Liver (tissue), 9 donors: ENCODE data around the gene KLHL9. TPM values are rescaled to one million over a fixed set of nuclear protein-coding genes. Genes with fewer than 3 reads are reported as not detected.

Experiments used
- DNase-seq: peaks from one replicate; pipeline ENCODE4 v3.0.0-alpha.2; 2017; ENCODE audit warnings: low spot score
- H3K27ac ChIP-seq, 2 donors: one replicate each; pipeline ENCODE4 v1.7.0; 2013; ENCODE audit warnings: inconsistent platforms in 2 of 2, low read length in 2 of 2, control low read depth in 1 of 2, low read depth in 1 of 2, mild to moderate bottlenecking in 1 of 2
- H3K27me3 ChIP-seq, 4 donors: one replicate each; pipeline versions ENCODE4 v1.6.1 to v1.7.0; 2013; ENCODE audit warnings: low read length in 3 of 4, inconsistent platforms in 1 of 4, mild to moderate bottlenecking in 1 of 4, moderate library complexity in 1 of 4; ENCODE audit not compliant: control insufficient read depth in 4 of 4, insufficient read depth in 4 of 4
- H3K36me3 ChIP-seq, 4 donors: one replicate each; pipeline versions ENCODE4 v1.6.1 to v1.7.0; 2013; ENCODE audit warnings: low read length in 3 of 4, mild to moderate bottlenecking in 3 of 4, low read depth in 1 of 4, moderate library complexity in 1 of 4; ENCODE audit not compliant: control insufficient read depth in 4 of 4, insufficient read depth in 3 of 4
- H3K4me1 ChIP-seq, 4 donors: one replicate each; pipeline versions ENCODE4 v1.6.1 to v1.7.0; 2013; ENCODE audit warnings: low read length in 3 of 4, mild to moderate bottlenecking in 3 of 4, moderate library complexity in 1 of 4; ENCODE audit not compliant: control insufficient read depth in 4 of 4, insufficient read depth in 4 of 4
- H3K4me3 ChIP-seq, 3 donors: one replicate each; pipeline versions ENCODE4 v1.6.1 to v1.7.0; 2013; ENCODE audit warnings: low read length in 3 of 3, control low read depth in 1 of 3, low read depth in 1 of 3, mild to moderate bottlenecking in 1 of 3
- H3K9ac ChIP-seq, 2 donors: one replicate each; pipeline ENCODE4 v1.7.0; 2013; ENCODE audit warnings: low read length in 2 of 2, mild to moderate bottlenecking in 2 of 2, moderate library complexity in 2 of 2, control low read depth in 1 of 2, low read depth in 1 of 2
- H3K9me3 ChIP-seq, 4 donors: one replicate each; pipeline versions ENCODE4 v1.6.1 to v1.7.0; 2013; ENCODE audit warnings: low read length in 3 of 4; ENCODE audit not compliant: control insufficient read depth in 4 of 4
- ATF3 ChIP-seq: IDR thresholded peaks from 2 replicates; pipeline ENCODE4 v1.6.1; 2016; ENCODE audit warnings: antibody characterized with exemption
- CTCF ChIP-seq: fragments of 150-350 bp; IDR thresholded peaks from 2 replicates; pipeline ENCODE4 v1.5.1; 2017; ENCODE audit warnings: improper control_type of control experiment, low read depth, low read length; ENCODE audit not compliant: missing input control
- EGR1 ChIP-seq, 2 donors: IDR thresholded peaks; 2 replicates each; pipeline ENCODE4 v1.6.1; 2016 to 2018; ENCODE audit warnings: antibody characterized with exemption in 2 of 2, low read depth in 2 of 2
- FOXA1 ChIP-seq: IDR thresholded peaks from 2 replicates; pipeline ENCODE4 v1.6.1; 2016; ENCODE audit warnings: antibody characterized with exemption
- FOXA2 ChIP-seq: IDR thresholded peaks from 2 replicates; pipeline ENCODE4 v1.6.1; 2016; ENCODE audit warnings: antibody characterized with exemption
- GABPA ChIP-seq, 2 donors: IDR thresholded peaks in 1 of 2; conservative IDR thresholded peaks in 1 of 2; 2 replicates each; pipeline ENCODE4 v1.6.1; 2016; ENCODE audit warnings: antibody characterized with exemption in 2 of 2, mild to moderate bottlenecking in 1 of 2, moderate library complexity in 1 of 2
- HNF4A ChIP-seq, 2 donors: conservative IDR thresholded peaks; 2 replicates each; pipeline ENCODE4 v1.6.1; 2016; ENCODE audit warnings: antibody characterized with exemption in 2 of 2, mild to moderate bottlenecking in 2 of 2
- HNF4G ChIP-seq: IDR thresholded peaks from 2 replicates; pipeline ENCODE4 v1.6.1; 2016; ENCODE audit warnings: antibody characterized with exemption
- JUND ChIP-seq, 2 donors: IDR thresholded peaks; 2 replicates each; pipeline ENCODE4 v1.6.1; 2016; ENCODE audit warnings: antibody characterized with exemption in 2 of 2
- MAX ChIP-seq: IDR thresholded peaks from 2 replicates; pipeline ENCODE4 v1.6.1; 2016; ENCODE audit warnings: antibody characterized with exemption
- NR2F2 ChIP-seq: IDR thresholded peaks from 2 replicates; pipeline ENCODE4 v1.6.1; 2016; ENCODE audit warnings: antibody characterized with exemption
- RAD21 ChIP-seq, 2 donors: IDR thresholded peaks; 2 replicates each; pipeline ENCODE4 v1.6.1; 2016; ENCODE audit warnings: antibody characterized with exemption in 2 of 2, mild to moderate bottlenecking in 2 of 2
- RXRA ChIP-seq, 2 donors: IDR thresholded peaks; 2 replicates each; pipeline ENCODE4 v1.6.1; 2017 to 2018; ENCODE audit warnings: antibody characterized with exemption in 2 of 2, mild to moderate bottlenecking in 1 of 2
- SP1 ChIP-seq: IDR thresholded peaks from 2 replicates; pipeline ENCODE4 v1.6.1; 2018; ENCODE audit warnings: antibody characterized with exemption, mild to moderate bottlenecking
- TAF1 ChIP-seq: conservative IDR thresholded peaks from 2 replicates; pipeline ENCODE4 v1.6.1; 2016; ENCODE audit warnings: antibody characterized with exemption, mild to moderate bottlenecking
- YY1 ChIP-seq: IDR thresholded peaks from 2 replicates; pipeline ENCODE4 v1.6.1; 2016; ENCODE audit warnings: antibody characterized with exemption, mild to moderate bottlenecking
- ZBTB33 ChIP-seq: IDR thresholded peaks from 2 replicates; pipeline ENCODE4 v1.6.1; 2016; ENCODE audit warnings: antibody characterized with exemption
- WGBS: extraction: QIAGEN DNeasy Blood & Tissue Kit; methylation state at CpG from one replicate; pipeline ENCODE4 v1.1.7; 2013; 5-methylcytosine and 5-hydroxymethylcytosine counted together
- polyA plus RNA-seq, 2 donors: library from polyadenylated mRNA; stranded (reverse) in 1 of 2; unstranded in 1 of 2; fragments of 200-250 nt in 1 of 2; fragments of >200 nt in 1 of 2; fragmentation: Nextera tagmentation in 1 of 2; extraction: Ambion mirVana in 1 of 2; gene quantifications; one replicate each; pipeline versions ENCODE4 v1.2.1 to v1.2.3, GENCODE V29; 2013 to 2015
- total RNA-seq, 2 donors: library from RNA; depleted of rRNA; stranded (reverse); fragments of >200 nt; gene quantifications; one replicate each; pipeline ENCODE4 v1.2.3, GENCODE V29; 2014
- donor health status: healthy.
- donor health status: healthy.
- donor health status: healthy.
- donor health status: healthy.
- donor health status: healthy.

KLHL9 gene
- total and polyA plus RNA-seq, 4 donors, result 5.6 to 14.5 (median 9.8) TPM

GRCh38 chr9:21320465-21320864, 14.7 kb downstream of the KLHL9 start (continued):
- TF ChIP-seq CTCF, result no peak

- Histone ChIP-seq H3K27me3 (no peaks in the 10 kb centered on the region), H3K4me1 (peaks cover 6 to 20% (median 16%) of the 10 kb centered on the region in 4 donors), H3K9ac (no peak overlapping the region), H3K4me3 (no peak overlapping the region), H3K36me3 (peaks cover 2 to 5% (median 3%) of the 10 kb centered on the region in 4 donors), H3K27ac (no peak overlapping the region), H3K9me3 (no peaks in the 10 kb centered on the region)
- TF ChIP-seq RAD21 (IDR thresholded peaks at IDR 0.05) (peak; percentile 75 to 76), ATF3 (no peak), YY1 (peak; percentile 36), CTCF (peak; percentile 62), FOXA1 (no peak)
- DNase-seq, result no peak
- 28% methylated on average over 7 of the region's 7 CpGs for WGBS
Measured at GRCh38 chr9:21317956-21318923, 17.0 kb downstream of the KLHL9 start.

GRCh38 chr9:21316860-21317259, 18.3 kb downstream of the KLHL9 start:
- peaks cover 6 to 20% (median 16%) of the 10 kb centered on the region in 4 donors for H3K4me1 ChIP-seq
- H3K27ac ChIP-seq, result no peak overlapping the region
- DNase-seq, result no peak
- no peak for TF ChIP-seq HNF4A (conservative IDR thresholded peaks at IDR 0.05)
- no peak for TF ChIP-seq TAF1
- no peak for TF ChIP-seq MAX
- TF ChIP-seq EGR1 (IDR thresholded peaks at IDR 0.05; ENCODE audit: low read depth in 2 of 2), result no peak
- no peak for TF ChIP-seq SP1
- no peak for TF ChIP-seq CTCF
- TF ChIP-seq ZBTB33, result no peak
- TF ChIP-seq NR2F2, result no peak
- TF ChIP-seq RXRA (IDR thresholded peaks at IDR 0.05), result no peak
- no peak for TF ChIP-seq FOXA1
- no peak for TF ChIP-seq GABPA (IDR thresholded peaks at IDR 0.05 in 1 of 2, conservative IDR thresholded peaks at IDR 0.05 in 1 of 2)
- TF ChIP-seq HNF4G, result no peak
- TF ChIP-seq JUND (IDR thresholded peaks at IDR 0.05), result no peak
- no peak for TF ChIP-seq YY1
- TF ChIP-seq FOXA2, result no peak

More at GRCh38 chr9:21316860-21317259, 18.3 kb downstream of the KLHL9 start:
- H3K36me3 ChIP-seq, result no peaks in the 10 kb centered on the region
- no peaks in the 10 kb centered on the region for H3K27me3 ChIP-seq
- WGBS, result 11% methylated on average over 3 of the region's 3 CpGs
- no peaks in the 10 kb centered on the region for H3K9me3 ChIP-seq
- no peak overlapping the region for H3K4me3 ChIP-seq
- no peak overlapping the region for H3K9ac ChIP-seq
